Adipocyte (in vitro differentiated cells): ENCODE measurements around the gene RAG1.

ENCODE experiments used
- DNase-seq: peaks from one replicate; pipeline ENCODE4 v3.0.0-alpha.2; 2015; ENCODE audit warnings: low read depth
- H3K27me3 ChIP-seq: replicated peaks from 2 replicates; pipeline ENCODE4 v1.7.0; 2013; ENCODE audit warnings: mild to moderate bottlenecking, low read length, moderate library complexity; ENCODE audit not compliant: control insufficient read depth, insufficient read depth
- H3K36me3 ChIP-seq: 2 replicates; pipeline ENCODE4 v1.7.0; 2013; ENCODE audit warnings: low read length, mild to moderate bottlenecking, moderate library complexity; ENCODE audit not compliant: control insufficient read depth, insufficient read depth, severe bottlenecking
- H3K4me1 ChIP-seq: 2 replicates; pipeline ENCODE4 v1.7.0; 2013; ENCODE audit warnings: mild to moderate bottlenecking, low read length, moderate library complexity; ENCODE audit not compliant: control insufficient read depth, insufficient read depth
- H3K4me3 ChIP-seq: 2 replicates; pipeline ENCODE4 v1.7.0; 2013; ENCODE audit warnings: mild to moderate bottlenecking, low read length, moderate library complexity
- H3K9ac ChIP-seq: 2 replicates; pipeline ENCODE4 v1.7.0; 2013; ENCODE audit warnings: mild to moderate bottlenecking, low read length, moderate library complexity
- H3K9me3 ChIP-seq: 2 replicates; pipeline ENCODE4 v1.7.0; 2013; ENCODE audit warnings: mild to moderate bottlenecking, low read length, moderate library complexity; ENCODE audit not compliant: control insufficient read depth

The RAG1 gene

DNA sequence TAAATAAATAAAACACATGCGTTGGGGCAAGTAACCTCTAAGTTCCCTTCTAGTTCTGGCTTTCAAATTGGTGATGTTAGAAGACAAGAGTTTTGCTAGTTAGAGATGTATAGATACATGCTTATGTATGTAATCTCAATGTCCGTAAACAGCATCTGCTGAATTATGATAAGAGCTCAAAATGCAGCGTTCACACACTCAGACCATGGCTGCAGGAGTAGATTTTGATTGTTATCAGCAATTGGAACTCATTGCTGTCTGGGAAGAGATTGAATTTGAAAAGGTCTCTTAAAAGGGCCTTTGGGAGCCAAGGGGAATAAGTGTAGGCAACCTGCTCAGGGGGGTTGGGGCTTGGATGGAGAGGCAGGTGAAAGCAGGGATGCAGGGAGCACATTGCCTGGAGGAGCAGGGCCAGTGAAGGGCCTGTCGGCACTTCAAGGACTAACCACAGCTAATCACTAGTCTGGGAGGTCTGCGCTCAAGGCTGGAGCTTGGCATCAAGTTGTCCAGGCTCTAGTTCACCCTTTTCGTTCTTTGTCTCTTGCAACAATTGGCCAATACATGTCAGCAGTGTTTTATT lies 2.7 kb upstream of the RAG1 start:
- Histone ChIP-seq H3K9ac (peak overlapping the region; percentile 54), H3K27me3 (peaks cover 28% of the 10 kb centered on the region), H3K9me3 (no peaks in the 10 kb centered on the region), H3K4me1 (no peaks in the 10 kb centered on the region), H3K36me3 (no peaks in the 10 kb centered on the region), H3K4me3 (peak overlapping the region; percentile 79)
- DNase-seq: no peak

- H3K9me3 ChIP-seq: no peaks in the 10 kb centered on the region
- H3K36me3 ChIP-seq: no peaks in the 10 kb centered on the region
- DNase-seq: no peak
- peaks cover 28% of the 10 kb centered on the region for H3K27me3 ChIP-seq
- no peaks in the 10 kb centered on the region for H3K4me1 ChIP-seq
- no peak overlapping the region for H3K4me3 ChIP-seq
- H3K9ac ChIP-seq: no peak overlapping the region
Observed at GRCh38 chr11:36566407-36567053, 1.3 kb upstream of the RAG1 start.

DNA sequence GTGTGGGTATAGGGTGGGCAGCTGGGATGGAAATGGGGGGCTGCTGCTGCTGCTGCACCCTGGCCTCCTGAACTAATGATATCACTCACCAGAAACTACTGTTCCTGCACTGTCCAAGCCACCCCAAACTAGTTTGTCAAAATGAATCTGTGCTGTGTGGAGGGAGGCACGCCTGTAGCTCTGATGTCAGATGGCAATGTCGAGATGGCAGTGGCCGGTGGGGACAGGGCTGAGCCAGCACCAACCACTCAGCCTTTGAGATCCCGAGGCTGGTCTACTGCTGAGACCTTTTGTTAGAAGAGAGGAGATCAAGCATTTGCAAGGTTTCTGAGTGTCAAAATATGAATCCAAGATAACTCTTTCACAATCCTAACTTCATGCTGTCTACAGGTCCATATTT lies 1.3 kb downstream of the RAG1 start:
- Histone ChIP-seq H3K9ac (no peak overlapping the region), H3K9me3 (no peaks in the 10 kb centered on the region), H3K4me1 (no peaks in the 10 kb centered on the region), H3K27me3 (peaks cover 16% of the 10 kb centered on the region), H3K4me3 (no peak overlapping the region), H3K36me3 (no peaks in the 10 kb centered on the region)
- DNase-seq: no peak

GRCh38 chr11:36574486-36574885 lies 6.7 kb downstream of the RAG1 start:
- Histone ChIP-seq H3K4me3 (no peak overlapping the region), H3K9me3 (no peaks in the 10 kb centered on the region)
- DNase-seq: no peak

DNA sequence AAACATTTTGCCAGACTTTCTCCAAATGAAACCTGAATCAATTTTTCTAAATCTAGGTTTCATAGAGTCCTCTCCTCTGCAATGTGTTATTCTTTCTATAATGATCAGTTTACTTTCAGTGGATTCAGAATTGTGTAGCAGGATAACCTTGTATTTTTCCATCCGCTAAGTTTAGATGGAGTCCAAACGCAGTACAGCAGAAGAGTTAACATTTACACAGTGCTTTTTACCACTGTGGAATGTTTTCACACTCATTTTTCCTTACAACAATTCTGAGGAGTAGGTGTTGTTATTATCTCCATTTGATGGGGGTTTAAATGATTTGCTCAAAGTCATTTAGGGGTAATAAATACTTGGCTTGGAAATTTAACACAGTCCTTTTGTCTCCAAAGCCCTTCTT lies 9.6 kb downstream of the RAG1 start:
- Histone ChIP-seq H3K36me3 (no peaks in the 10 kb centered on the region), H3K9ac (no peak overlapping the region), H3K4me1 (peaks cover 15% of the 10 kb centered on the region), H3K4me3 (no peak overlapping the region), H3K27me3 (no peaks in the 10 kb centered on the region), H3K9me3 (no peaks in the 10 kb centered on the region)
- no peak for DNase-seq

More at GRCh38 chr11:36574486-36574885, 6.7 kb downstream of the RAG1 start:
- Histone ChIP-seq H3K9ac (no peak overlapping the region), H3K4me1 (peaks cover 15% of the 10 kb centered on the region), H3K27me3 (no peaks in the 10 kb centered on the region), H3K36me3 (no peaks in the 10 kb centered on the region)

DNA sequence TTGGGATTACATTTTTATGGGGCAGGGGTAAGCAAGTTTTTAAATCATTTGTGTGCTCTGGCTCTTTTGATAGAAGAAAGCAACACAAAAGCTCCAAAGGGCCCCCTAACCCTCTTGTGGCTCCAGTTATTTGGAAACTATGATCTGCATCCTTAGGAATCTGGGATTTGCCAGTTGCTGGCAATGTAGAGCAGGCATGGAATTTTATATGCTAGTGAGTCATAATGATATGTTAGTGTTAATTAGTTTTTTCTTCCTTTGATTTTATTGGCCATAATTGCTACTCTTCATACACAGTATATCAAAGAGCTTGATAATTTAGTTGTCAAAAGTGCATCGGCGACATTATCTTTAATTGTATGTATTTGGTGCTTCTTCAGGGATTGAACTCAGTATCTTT lies 10.1 kb downstream of the RAG1 start:
- Histone ChIP-seq H3K36me3 (no peaks in the 10 kb centered on the region), H3K9me3 (no peaks in the 10 kb centered on the region), H3K4me3 (no peak overlapping the region), H3K4me1 (peaks cover 15% of the 10 kb centered on the region), H3K9ac (no peak overlapping the region), H3K27me3 (no peaks in the 10 kb centered on the region)
- DNase-seq: peak; percentile 62

DNA sequence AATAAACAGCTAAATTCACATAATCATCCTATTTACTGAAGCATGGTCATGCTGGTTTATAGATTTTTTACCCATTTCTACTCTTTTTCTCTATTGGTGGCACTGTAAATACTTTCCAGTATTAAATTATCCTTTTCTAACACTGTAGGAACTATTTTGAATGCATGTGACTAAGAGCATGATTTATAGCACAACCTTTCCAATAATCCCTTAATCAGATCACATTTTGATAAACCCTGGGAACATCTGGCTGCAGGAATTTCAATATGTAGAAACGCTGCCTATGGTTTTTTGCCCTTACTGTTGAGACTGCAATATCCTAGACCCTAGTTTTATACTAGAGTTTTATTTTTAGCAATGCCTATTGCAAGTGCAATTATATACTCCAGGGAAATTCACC lies 10.7 kb downstream of the RAG1 start:
- Histone ChIP-seq H3K27me3 (no peaks in the 10 kb centered on the region), H3K36me3 (no peaks in the 10 kb centered on the region), H3K4me1 (peaks cover 15% of the 10 kb centered on the region), H3K9me3 (no peaks in the 10 kb centered on the region), H3K9ac (no peak overlapping the region), H3K4me3 (no peak overlapping the region)
- DNase-seq: no peak

DNA sequence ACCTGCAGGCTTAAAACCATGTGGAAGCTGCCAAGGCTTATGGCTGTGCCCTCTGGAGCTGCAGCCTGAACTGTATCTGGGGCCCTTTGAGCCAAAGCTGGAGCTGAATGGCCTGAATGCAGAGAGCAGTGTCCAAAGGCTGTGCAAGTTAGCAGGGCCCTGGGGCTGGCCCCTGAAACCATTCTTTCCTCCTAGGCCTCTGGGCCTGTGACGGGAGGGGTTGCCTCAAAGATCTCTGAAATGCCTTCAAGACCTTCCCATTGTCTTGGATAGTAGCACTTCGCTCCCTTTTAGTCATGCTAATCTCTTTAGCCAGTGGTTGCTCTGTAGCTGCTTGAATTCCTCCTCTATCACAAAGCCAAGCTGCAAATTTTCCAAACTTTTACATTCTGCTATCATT lies 13.7 kb downstream of the RAG1 start:
- Histone ChIP-seq H3K4me3 (no peak overlapping the region), H3K9ac (no peak overlapping the region), H3K27me3 (no peaks in the 10 kb centered on the region), H3K9me3 (no peaks in the 10 kb centered on the region), H3K36me3 (no peaks in the 10 kb centered on the region), H3K4me1 (peaks cover 15% of the 10 kb centered on the region)
- no peak for DNase-seq

DNA sequence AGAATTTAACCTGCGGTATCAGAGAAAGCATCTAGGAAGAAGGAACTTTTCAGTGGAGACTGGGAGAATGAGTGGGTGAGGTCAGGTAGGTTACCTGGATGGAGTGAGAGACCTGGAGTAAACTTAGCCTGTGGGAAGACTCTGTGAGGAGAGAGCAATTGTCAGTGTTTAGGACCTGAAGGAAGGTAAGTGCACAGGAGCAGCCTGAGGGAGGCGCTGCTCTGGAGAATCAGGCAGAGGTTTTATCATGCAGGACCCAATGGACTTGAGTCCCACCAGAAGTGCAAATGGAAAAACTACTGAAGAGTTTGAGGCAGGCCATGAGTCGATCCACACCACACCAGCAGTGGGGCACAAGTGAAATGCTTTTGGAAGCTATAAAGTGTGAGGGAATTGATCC lies 15.9 kb downstream of the RAG1 start:
- H3K27me3 ChIP-seq: no peaks in the 10 kb centered on the region
- H3K4me1 ChIP-seq: no peaks in the 10 kb centered on the region
- H3K9me3 ChIP-seq: no peaks in the 10 kb centered on the region
- no peaks in the 10 kb centered on the region for H3K36me3 ChIP-seq
- no peak overlapping the region for H3K4me3 ChIP-seq
- no peak for DNase-seq
- no peak overlapping the region for H3K9ac ChIP-seq

- Histone ChIP-seq H3K27me3 (peaks cover 7% of the 10 kb centered on the region), H3K9ac (no peak overlapping the region), H3K4me3 (no peak overlapping the region), H3K4me1 (no peaks in the 10 kb centered on the region), H3K9me3 (no peaks in the 10 kb centered on the region), H3K36me3 (no peaks in the 10 kb centered on the region)
- no peak for DNase-seq
Observed at GRCh38 chr11:36586543-36586942, 18.7 kb downstream of the RAG1 start.

GRCh38 chr11:36588099-36588498 lies 20.3 kb downstream of the RAG1 start:
- no peak for DNase-seq
- H3K9me3 ChIP-seq: no peaks in the 10 kb centered on the region
- no peaks in the 10 kb centered on the region for H3K4me1 ChIP-seq
- H3K4me3 ChIP-seq: no peak overlapping the region
- H3K9ac ChIP-seq: no peak overlapping the region
- peaks cover 7% of the 10 kb centered on the region for H3K27me3 ChIP-seq
- no peaks in the 10 kb centered on the region for H3K36me3 ChIP-seq

DNA sequence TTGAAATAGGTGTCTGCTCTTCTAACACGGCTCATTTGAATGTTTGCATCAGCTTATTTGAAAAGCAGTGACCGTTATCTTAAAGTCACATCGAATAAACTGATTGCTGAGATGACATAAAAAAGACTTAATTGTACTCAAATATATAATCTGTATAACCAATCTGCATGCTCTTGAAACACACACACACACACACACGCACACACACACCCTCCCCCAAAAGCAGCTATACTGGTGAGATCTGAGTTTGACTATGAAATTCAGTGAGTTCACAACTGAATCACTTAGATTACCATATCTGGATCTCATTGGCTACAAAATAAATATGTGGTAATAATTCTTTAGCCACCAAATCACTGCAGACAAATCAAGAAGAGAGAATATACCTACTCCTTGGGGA lies 22.7 kb downstream of the RAG1 start:
- Histone ChIP-seq H3K4me1 (peaks cover 7% of the 10 kb centered on the region), H3K27me3 (peaks cover 7% of the 10 kb centered on the region), H3K9me3 (no peaks in the 10 kb centered on the region), H3K4me3 (no peak overlapping the region), H3K36me3 (no peaks in the 10 kb centered on the region), H3K9ac (no peak overlapping the region)
- DNase-seq: no peak
